ENCODE results near the gene STPG1. TPM values are rescaled to one million over a fixed set of nuclear protein-coding genes. Genes with fewer than 3 reads are reported as not detected.

Gene STPG1
- total RNA-seq, 2 experiments from 2014 or later: 7.4 to 8.9 TPM

Other genes starting within 250 kb of the STPG1 start
- gene IFNLR1, start 226.5 kb downstream of the STPG1 start, total RNA-seq: 1 to 10 TPM; 4.3 to 4.6 TPM
- under 1 TPM; 0.26 to 0.52 TPM for gene GRHL3, start 94.4 kb downstream of the STPG1 start, total RNA-seq
- gene NIPAL3, start 2.0 kb upstream of the STPG1 start, total RNA-seq: 10 to 100 TPM; 58.1 to 59.2 TPM
- gene RCAN3, start 89.1 kb upstream of the STPG1 start, total RNA-seq: 10 to 100 TPM; 70.8 to 71.9 TPM
- gene NCMAP, start 142.3 kb upstream of the STPG1 start, total RNA-seq: under 1 TPM; 0.20 to 0.31 TPM
- 100 to 1,000 TPM; 226 to 235 TPM for gene SRRM1, start 229.5 kb upstream of the STPG1 start, total RNA-seq

All from activated naive CD4-positive, alpha-beta T cell treated with anti-CD3 and anti-CD28 coated beads for 36 hours (primary cell).